H9 (cell line): ENCODE data around the gene DAB1. TPM values are rescaled to one million over a fixed set of nuclear protein-coding genes. Genes with fewer than 3 reads are reported as not detected.

Experiments
- DNase-seq: peaks from one replicate; pipeline ENCODE4 v3.0.0-alpha.2; 2017
- H2AFZ ChIP-seq: one replicate; pipeline ENCODE4 v1.6.1; 2013; ENCODE audit warnings: mild to moderate bottlenecking, low read length, control low read depth, moderate library complexity
- H2AK5ac ChIP-seq: 2 replicates; pipeline ENCODE4 v1.6.1; 2013; ENCODE audit warnings: low read length, control low read depth, mixed read lengths; ENCODE audit not compliant: insufficient read length
- H2BK120ac ChIP-seq: one replicate; pipeline ENCODE4 v1.6.1; 2013; ENCODE audit warnings: low read depth, mild to moderate bottlenecking, low read length, control low read depth, inconsistent platforms; ENCODE audit not compliant: poor library complexity, severe bottlenecking
- H2BK12ac ChIP-seq: 2 replicates; pipeline ENCODE4 v1.6.1; 2013; ENCODE audit warnings: low read length, control low read depth, mixed read lengths, low read depth; ENCODE audit not compliant: insufficient read length
- H2BK15ac ChIP-seq: 2 replicates; pipeline ENCODE4 v1.6.1; 2013; ENCODE audit warnings: low read depth, low read length, control low read depth
- H2BK20ac ChIP-seq: one replicate; pipeline ENCODE4 v1.6.1; 2013; ENCODE audit warnings: low read depth, mild to moderate bottlenecking, low read length, control low read depth, inconsistent platforms; ENCODE audit not compliant: poor library complexity, severe bottlenecking
- H2BK5ac ChIP-seq: 2 replicates; pipeline ENCODE4 v1.6.1; 2013; ENCODE audit warnings: low read length, control low read depth, mixed read lengths; ENCODE audit not compliant: insufficient read length
- H3K14ac ChIP-seq: 2 replicates; pipeline ENCODE4 v1.6.1; 2013; ENCODE audit warnings: low read length, control low read depth; ENCODE audit not compliant: insufficient read depth
- H3K18ac ChIP-seq: 2 replicates; pipeline ENCODE4 v1.6.1; 2013; ENCODE audit warnings: low read depth, mild to moderate bottlenecking, mixed read lengths, low read length, control low read depth; ENCODE audit not compliant: insufficient read length
- H3K23ac ChIP-seq: 2 replicates; pipeline ENCODE4 v1.6.1; 2013; ENCODE audit warnings: low read length, control low read depth, mixed read lengths, low read depth; ENCODE audit not compliant: insufficient read length
- H3K23me2 ChIP-seq: 2 replicates; pipeline ENCODE4 v1.6.1; 2013; ENCODE audit warnings: low read depth, mild to moderate bottlenecking, mixed read lengths, low read length, control low read depth; ENCODE audit not compliant: insufficient read length, poor library complexity, severe bottlenecking
- H3K27ac ChIP-seq: 2 replicates; pipeline ENCODE4 v1.5.1; 2013; ENCODE audit warnings: low read length, control low read depth, mixed read lengths, low read depth; ENCODE audit not compliant: insufficient read length
- H3K27me3 ChIP-seq: 2 replicates; pipeline ENCODE4 v1.6.1; 2013; ENCODE audit warnings: low read length, control low read depth, inconsistent platforms; ENCODE audit not compliant: insufficient read depth
- H3K4ac ChIP-seq: 2 replicates; pipeline ENCODE4 v1.6.1; 2013; ENCODE audit warnings: low read depth, mild to moderate bottlenecking, control low read depth, inconsistent platforms, low read length, moderate library complexity
- H3K4me1 ChIP-seq: 2 replicates; pipeline ENCODE4 v1.6.1; 2013; ENCODE audit warnings: low read length, control low read depth, inconsistent platforms; ENCODE audit not compliant: insufficient read depth
- H3K4me2 ChIP-seq: 2 replicates; pipeline ENCODE4 v1.6.1; 2013; ENCODE audit warnings: low read length, control low read depth, mixed read lengths; ENCODE audit not compliant: insufficient read length, insufficient read depth
- H3K56ac ChIP-seq: 2 replicates; pipeline ENCODE4 v1.6.1; 2013; ENCODE audit warnings: low read depth, mild to moderate bottlenecking, mixed read lengths, low read length, control low read depth; ENCODE audit not compliant: insufficient read length
- H3K79me1 ChIP-seq: 2 replicates; pipeline ENCODE4 v1.6.1; 2013; ENCODE audit warnings: low read depth, mild to moderate bottlenecking, moderate library complexity, low read length, control low read depth, inconsistent platforms; ENCODE audit not compliant: insufficient read depth, poor library complexity, severe bottlenecking
- H3K79me2 ChIP-seq: 2 replicates; pipeline ENCODE4 v1.6.1; 2013; ENCODE audit warnings: low read length, control low read depth, inconsistent platforms; ENCODE audit not compliant: insufficient read depth
- H3K9ac ChIP-seq: 2 replicates; pipeline ENCODE4 v1.6.1; 2013; ENCODE audit warnings: low read length, control low read depth, mixed read lengths; ENCODE audit not compliant: insufficient read length; ENCODE audit errors: extremely low read depth
- H3K9me3 ChIP-seq: one replicate; pipeline ENCODE4 v1.6.1; 2013; ENCODE audit warnings: low read depth, low read length, inconsistent platforms; ENCODE audit not compliant: control insufficient read depth
- H3T11ph ChIP-seq: one replicate; pipeline ENCODE4 v1.6.1; 2013; ENCODE audit warnings: mild to moderate bottlenecking, low read length, control low read depth, inconsistent platforms
- H4K20me1 ChIP-seq: one replicate; pipeline ENCODE4 v1.6.1; 2013; ENCODE audit not compliant: control insufficient read depth, insufficient read length, insufficient read depth
- H4K5ac ChIP-seq: 2 replicates; pipeline ENCODE4 v1.6.1; 2013; ENCODE audit warnings: low read depth, mild to moderate bottlenecking, mixed read lengths, low read length, control low read depth; ENCODE audit not compliant: insufficient read length
- H4K8ac ChIP-seq: replicated peaks from 2 replicates; pipeline ENCODE4 v1.6.1; 2013; ENCODE audit warnings: low read length, control low read depth, mixed read lengths, low read depth; ENCODE audit not compliant: insufficient read length
- H4K91ac ChIP-seq: 2 replicates; pipeline ENCODE4 v1.6.1; 2013; ENCODE audit warnings: low read depth, mild to moderate bottlenecking, moderate library complexity, mixed read lengths, low read length, control low read depth; ENCODE audit not compliant: insufficient read length
- H3K27ac Mint-ChIP-seq, 3 experiments: 2 replicates in 2 of 3; 3 replicates in 1 of 3; pipeline ENCODE4 v1.8.0; 2020 to 2021; ENCODE audit warnings: mixed read lengths in 3 of 3, mild to moderate bottlenecking in 1 of 3, moderate library complexity in 1 of 3
- H3K27me3 Mint-ChIP-seq: 2 replicates; pipeline ENCODE4 v1.8.0; 2021; ENCODE audit warnings: low read depth, mild to moderate bottlenecking, moderate library complexity, mixed read lengths
- H3K36me3 Mint-ChIP-seq, 3 experiments: 2 replicates in 2 of 3; 3 replicates in 1 of 3; pipeline ENCODE4 v1.8.0; 2020 to 2021; ENCODE audit warnings: low read depth in 3 of 3, mixed read lengths in 3 of 3; ENCODE audit not compliant: insufficient read depth in 1 of 3
- H3K4me1 Mint-ChIP-seq, 2 experiments: 2 replicates each; pipeline ENCODE4 v1.8.0; 2020; ENCODE audit warnings: mixed read lengths in 2 of 2
- H3K4me3 Mint-ChIP-seq, 2 experiments: 2 replicates in 1 of 2; 3 replicates in 1 of 2; pipeline ENCODE4 v1.8.0; 2020 to 2021; ENCODE audit warnings: mild to moderate bottlenecking in 2 of 2, mixed read lengths in 2 of 2, moderate library complexity in 1 of 2
- H3K9me3 Mint-ChIP-seq, 2 experiments: 2 replicates in 1 of 2; 3 replicates in 1 of 2; pipeline ENCODE4 v1.8.0; 2020; ENCODE audit warnings: mild to moderate bottlenecking in 2 of 2, mixed read lengths in 2 of 2, moderate library complexity in 1 of 2
- CTCF ChIP-seq: fragments of 200-600 bp; sonication (generic); conservative IDR thresholded peaks from 3 replicates; pipeline ENCODE4 v1.8.0; 2021; ENCODE audit warnings: antibody characterized with exemption, mild to moderate bottlenecking
- WGBS: extraction: QIAGEN DNeasy Blood & Tissue Kit; methylation state at CpG from one replicate; pipeline ENCODE4 v1.1.7; 2013; ENCODE audit warnings: missing lambda C conversion rate, low lambda C conversion rate, mixed read lengths; ENCODE audit not compliant: insufficient read length; ENCODE audit errors: extremely low coverage; 5-methylcytosine and 5-hydroxymethylcytosine counted together
- total RNA-seq: library from RNA; stranded (reverse); gene quantifications from 2 replicates; pipeline ENCODE4 v1.2.1, GENCODE V29; 2021

Gene DAB1
- total RNA-seq, 1 experiment from 2014 or later, result 9.3 TPM

GRCh38 chr1:57065442-57065841 is 358.4 kb downstream of the DAB1 start:
- no peak overlapping the region for H3K9ac ChIP-seq
- H3K27me3 ChIP-seq, result no peaks in the 10 kb centered on the region
- no peak overlapping the region for H2BK5ac ChIP-seq
- H4K5ac ChIP-seq, result no peak overlapping the region
- Mint-ChIP-seq H3K9me3 (no peaks in the 10 kb centered on the region), H3K4me3 (no peak overlapping the region), H3K27me3 (no peaks in the 10 kb centered on the region), H3K27ac (no peak overlapping the region), H3K36me3 (no peaks in the 10 kb centered on the region), H3K4me1 (peaks cover 15 to 25% of the 10 kb centered on the region in 2 experiments)
- H3K23me2 ChIP-seq, result no peaks in the 10 kb centered on the region
- H3K56ac ChIP-seq, result no peak overlapping the region
- no peak overlapping the region for H3K27ac ChIP-seq
- no peak overlapping the region for H3K23ac ChIP-seq
- H2BK12ac ChIP-seq, result no peak overlapping the region
- no peak overlapping the region for H3K4ac ChIP-seq
- no peak overlapping the region for H3K18ac ChIP-seq
- H3K4me2 ChIP-seq, result no peak overlapping the region
- H2AK5ac ChIP-seq, result no peak overlapping the region
- no peak overlapping the region for H2BK120ac ChIP-seq
- H3K79me2 ChIP-seq, result no peaks in the 10 kb centered on the region
- H2BK15ac ChIP-seq, result no peak overlapping the region
- H3T11ph ChIP-seq, result no peak overlapping the region
- WGBS, result no CpG with 5 or more reads among the region's 3 CpGs
- TF ChIP-seq CTCF, result no peak
- no peak overlapping the region for H4K91ac ChIP-seq
- no peak overlapping the region for H2BK20ac ChIP-seq
- H3K14ac ChIP-seq, result no peak overlapping the region
- no peaks in the 10 kb centered on the region for H3K9me3 ChIP-seq
- H3K79me1 ChIP-seq, result no peaks in the 10 kb centered on the region
- H3K4me1 ChIP-seq, result no peaks in the 10 kb centered on the region
- H4K8ac ChIP-seq, result no peak overlapping the region
- H4K20me1 ChIP-seq, result no peaks in the 10 kb centered on the region
- H2AFZ ChIP-seq, result no peak overlapping the region
- no peak for DNase-seq
